ENCODE data around the gene DDX24. TPM values are rescaled to one million over a fixed set of nuclear protein-coding genes. Genes with fewer than 3 reads are reported as not detected.

Gene DDX24
- polyA plus RNA-seq, 1 donor (not counting 4 experiments of a cell fraction or from before 2014, with no cell fraction given) = 171 TPM

DNA sequence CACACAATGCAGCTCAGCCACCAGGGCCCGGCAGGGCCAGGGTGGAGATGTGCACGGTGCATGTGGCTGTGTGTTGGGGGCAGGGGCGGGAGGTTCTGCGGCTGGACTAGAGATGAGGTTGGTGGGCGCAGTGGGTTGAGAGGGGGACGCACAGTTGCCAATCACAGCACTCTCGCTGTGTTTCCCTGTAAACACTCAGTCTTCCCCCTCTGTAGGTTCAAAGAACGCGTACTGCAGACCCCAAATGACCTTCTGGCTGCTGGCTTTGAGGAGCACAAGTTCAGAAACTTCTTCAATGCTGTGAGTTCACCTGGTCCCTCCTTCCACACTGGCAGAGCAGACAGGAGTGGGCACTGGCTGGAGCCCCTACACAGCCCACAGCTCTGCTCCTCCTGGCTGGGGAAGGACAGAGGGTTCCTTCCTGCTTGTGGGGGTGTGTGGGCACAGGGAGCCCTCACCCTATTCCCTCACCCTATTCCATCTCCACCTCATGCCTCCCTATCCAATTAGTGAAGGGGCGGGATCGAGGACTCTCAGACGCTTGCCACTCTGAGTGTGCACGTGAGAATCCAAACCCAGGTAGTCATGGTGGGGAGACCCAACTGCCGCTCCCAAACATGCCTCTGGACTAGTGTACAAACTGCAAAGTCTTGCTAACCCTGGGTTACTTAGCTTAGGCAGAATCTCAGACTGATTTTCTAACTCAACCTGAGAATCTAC lies 37.1 kb downstream of the DDX24 start:
- Histone ChIP-seq H3K4me3 (ENCODE audit: control insufficient read depth in 2 of 3, extremely low read depth in 1 of 3, insufficient read depth in 2 of 3, low read depth in 1 of 3, low read length in 3 of 3) (no peak overlapping the region), H3K4me2 (ENCODE audit: control insufficient read depth, extremely low read depth, insufficient read depth, low read depth, low read length) (no peak overlapping the region), H3K9me1 (ENCODE audit: control insufficient read depth, extremely low read depth, insufficient read depth, low read length) (no peaks in the 10 kb centered on the region), H3K27me3 (ENCODE audit: control insufficient read depth, extremely low read depth, insufficient read depth, low read length) (no peaks in the 10 kb centered on the region), H3K9ac (ENCODE audit: control insufficient read depth, extremely low read depth, insufficient read depth, low read length) (no peak overlapping the region), H3K79me2 (ENCODE audit: control insufficient read depth, insufficient read depth, low read length) (no peaks in the 10 kb centered on the region), H3K27ac (ENCODE audit: control insufficient read depth, insufficient read depth, low read length) (no peak overlapping the region), H2AFZ (ENCODE audit: control insufficient read depth, low read length) (no peak overlapping the region), H3K9me3 (ENCODE audit: control insufficient read depth, low read depth, low read length) (no peaks in the 10 kb centered on the region), H3K4me1 (ENCODE audit: control insufficient read depth, extremely low read depth, insufficient read depth, low read length) (no peaks in the 10 kb centered on the region), H3K36me3 (ENCODE audit: control insufficient read depth in 2 of 2, extremely low read depth in 1 of 2, insufficient read depth in 2 of 2, low read length in 2 of 2) (peaks cover 20 to 21% of the 10 kb centered on the region in 2 experiments), H4K20me1 (ENCODE audit: control insufficient read depth, extremely low read depth, insufficient read depth, low read length) (no peaks in the 10 kb centered on the region)
- DNase-seq (ENCODE audit: low read depth, low spot score) (no peak), FAIRE-seq (no peak)
- dilution Hi-C loops (cut with MboI; ENCODE audit: extremely low pct_ligation_motif_present, low sequenced_read_pairs) = no loop called here
- no peak for TF ChIP-seq EZH2 (IDR thresholded peaks at IDR 0.05; ENCODE audit: low read length)
- TF ChIP-seq, protein P1, sequence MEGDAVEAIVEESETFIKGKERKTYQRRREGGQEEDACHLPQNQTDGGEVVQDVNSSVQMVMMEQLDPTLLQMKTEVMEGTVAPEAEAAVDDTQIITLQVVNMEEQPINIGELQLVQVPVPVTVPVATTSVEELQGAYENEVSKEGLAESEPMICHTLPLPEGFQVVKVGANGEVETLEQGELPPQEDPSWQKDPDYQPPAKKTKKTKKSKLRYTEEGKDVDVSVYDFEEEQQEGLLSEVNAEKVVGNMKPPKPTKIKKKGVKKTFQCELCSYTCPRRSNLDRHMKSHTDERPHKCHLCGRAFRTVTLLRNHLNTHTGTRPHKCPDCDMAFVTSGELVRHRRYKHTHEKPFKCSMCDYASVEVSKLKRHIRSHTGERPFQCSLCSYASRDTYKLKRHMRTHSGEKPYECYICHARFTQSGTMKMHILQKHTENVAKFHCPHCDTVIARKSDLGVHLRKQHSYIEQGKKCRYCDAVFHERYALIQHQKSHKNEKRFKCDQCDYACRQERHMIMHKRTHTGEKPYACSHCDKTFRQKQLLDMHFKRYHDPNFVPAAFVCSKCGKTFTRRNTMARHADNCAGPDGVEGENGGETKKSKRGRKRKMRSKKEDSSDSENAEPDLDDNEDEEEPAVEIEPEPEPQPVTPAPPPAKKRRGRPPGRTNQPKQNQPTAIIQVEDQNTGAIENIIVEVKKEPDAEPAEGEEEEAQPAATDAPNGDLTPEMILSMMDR (optimal IDR thresholded peaks at IDR 0.05 in 1 of 3, IDR thresholded peaks at IDR 0.05 in 1 of 3, conservative IDR thresholded peaks at IDR 0.05 in 1 of 3; ENCODE audit: extremely low read depth in 1 of 3, insufficient read depth in 2 of 3, low read length in 3 of 3) = no peak

DNA sequence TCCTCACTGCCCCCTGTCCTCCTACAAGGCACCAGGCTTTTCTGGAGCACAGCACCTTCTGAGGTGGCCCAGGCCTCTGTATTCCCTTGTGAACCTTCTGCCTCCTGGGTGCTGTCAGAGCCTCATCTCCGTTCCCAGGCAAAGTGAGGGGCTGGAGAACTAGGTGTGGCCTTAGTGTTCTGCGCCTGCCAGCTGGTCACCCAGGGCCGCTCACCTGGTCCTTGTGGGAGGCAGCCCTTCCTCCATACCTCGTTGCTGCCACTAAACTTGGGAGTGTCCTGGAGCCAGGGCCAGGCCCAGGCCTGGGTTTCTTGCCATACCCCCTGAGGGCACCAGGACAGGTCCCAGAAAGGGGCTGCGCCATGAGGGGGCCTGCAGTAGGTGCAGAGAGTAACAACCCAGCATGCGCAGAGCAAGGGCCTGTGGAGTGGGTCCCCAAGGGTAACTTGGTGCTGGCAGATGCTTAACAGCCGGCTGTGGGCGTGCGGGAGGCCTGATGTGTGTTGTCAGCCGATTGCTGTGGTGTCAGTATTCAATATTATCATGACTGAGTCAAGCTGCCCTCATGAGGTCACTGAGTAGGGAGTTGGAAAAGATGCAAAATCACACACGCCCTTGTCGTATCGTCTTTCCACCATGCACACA lies 37.8 kb downstream of the DDX24 start:
- Histone ChIP-seq H3K27me3 (ENCODE audit: control insufficient read depth, extremely low read depth, insufficient read depth, low read length) (no peaks in the 10 kb centered on the region), H2AFZ (ENCODE audit: control insufficient read depth, low read length) (no peak overlapping the region), H3K36me3 (ENCODE audit: control insufficient read depth in 2 of 2, extremely low read depth in 1 of 2, insufficient read depth in 2 of 2, low read length in 2 of 2) (peaks cover 15 to 18% of the 10 kb centered on the region in 2 experiments), H3K4me2 (ENCODE audit: control insufficient read depth, extremely low read depth, insufficient read depth, low read depth, low read length) (no peak overlapping the region), H4K20me1 (ENCODE audit: control insufficient read depth, extremely low read depth, insufficient read depth, low read length) (no peaks in the 10 kb centered on the region), H3K79me2 (ENCODE audit: control insufficient read depth, insufficient read depth, low read length) (no peaks in the 10 kb centered on the region), H3K4me3 (ENCODE audit: control insufficient read depth in 2 of 3, extremely low read depth in 1 of 3, insufficient read depth in 2 of 3, low read depth in 1 of 3, low read length in 3 of 3) (no peak overlapping the region), H3K4me1 (ENCODE audit: control insufficient read depth, extremely low read depth, insufficient read depth, low read length) (no peaks in the 10 kb centered on the region), H3K9ac (ENCODE audit: control insufficient read depth, extremely low read depth, insufficient read depth, low read length) (no peak overlapping the region), H3K9me3 (ENCODE audit: control insufficient read depth, low read depth, low read length) (no peaks in the 10 kb centered on the region), H3K9me1 (ENCODE audit: control insufficient read depth, extremely low read depth, insufficient read depth, low read length) (no peaks in the 10 kb centered on the region), H3K27ac (ENCODE audit: control insufficient read depth, insufficient read depth, low read length) (no peak overlapping the region)
- no peak for DNase-seq (ENCODE audit: low read depth, low spot score)
- TF ChIP-seq EZH2 (IDR thresholded peaks at IDR 0.05; ENCODE audit: low read length) = no peak
- TF ChIP-seq, protein P1 (optimal IDR thresholded peaks at IDR 0.05 in 1 of 3, IDR thresholded peaks at IDR 0.05 in 1 of 3, conservative IDR thresholded peaks at IDR 0.05 in 1 of 3; ENCODE audit: extremely low read depth in 1 of 3, insufficient read depth in 2 of 3, low read length in 3 of 3) = no peak
- dilution Hi-C loops (cut with MboI; ENCODE audit: extremely low pct_ligation_motif_present, low sequenced_read_pairs) = no loop called here
- no peak for FAIRE-seq

Measured in keratinocyte (primary cell).